Activated T-helper 9 cell treated with anti-CD3 and anti-CD28 coated beads, Interleukin-2, amount 50 U/mL, for 16 hours (primary cell): ENCODE measurements around the gene PDE6H.
A peak's percentile ranks its signal among the peaks of the same experiment; 100 is the strongest.

ENCODE experiments used
- DNase-seq: peaks from one replicate; pipeline ENCODE4 v3.0.0-alpha.2; 2020; ENCODE audit warnings: low read depth

The PDE6H gene

GRCh38 chr12:14951851-14952250 lies 21.0 kb upstream of the PDE6H start:
- no peak for DNase-seq

DNA sequence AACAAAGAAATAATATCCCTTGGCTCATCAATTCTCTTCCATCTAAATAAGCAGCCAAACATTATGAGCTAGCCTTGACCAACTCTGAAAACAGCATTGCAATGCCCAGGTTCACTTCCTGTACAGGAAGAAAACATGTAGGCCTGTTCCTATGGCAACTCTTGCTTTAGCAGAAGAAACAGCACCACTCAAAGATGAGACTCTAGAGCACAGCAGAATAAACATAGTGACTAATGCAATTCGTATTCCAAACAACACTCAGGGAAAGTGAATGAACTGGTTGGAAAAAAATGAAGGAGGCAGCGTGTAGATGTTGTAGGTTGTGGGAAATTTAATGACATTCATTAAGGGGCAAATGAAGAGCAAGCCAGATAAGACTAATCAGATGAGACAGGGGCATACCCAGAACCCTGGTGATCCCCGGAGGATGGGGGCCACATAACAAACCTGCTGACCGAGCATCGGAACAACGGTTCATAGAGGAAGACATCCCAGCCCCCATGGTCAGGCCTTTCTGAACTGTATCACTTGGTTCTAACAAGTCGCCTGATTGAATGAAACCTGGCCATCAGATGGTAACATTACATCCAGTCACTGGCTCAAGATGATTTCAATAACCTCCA lies 20.4 kb upstream of the PDE6H start:
- no peak for DNase-seq

GRCh38 chr12:14953752-14954151 lies 19.1 kb upstream of the PDE6H start:
- no peak for DNase-seq

- no peak for DNase-seq
These were observed 18.6 kb upstream of the PDE6H start for GRCh38 chr12:14954269-14954668.

GRCh38 chr12:14956024-14956891 lies 16.6 kb upstream of the PDE6H start:
- no peak for DNase-seq

DNA sequence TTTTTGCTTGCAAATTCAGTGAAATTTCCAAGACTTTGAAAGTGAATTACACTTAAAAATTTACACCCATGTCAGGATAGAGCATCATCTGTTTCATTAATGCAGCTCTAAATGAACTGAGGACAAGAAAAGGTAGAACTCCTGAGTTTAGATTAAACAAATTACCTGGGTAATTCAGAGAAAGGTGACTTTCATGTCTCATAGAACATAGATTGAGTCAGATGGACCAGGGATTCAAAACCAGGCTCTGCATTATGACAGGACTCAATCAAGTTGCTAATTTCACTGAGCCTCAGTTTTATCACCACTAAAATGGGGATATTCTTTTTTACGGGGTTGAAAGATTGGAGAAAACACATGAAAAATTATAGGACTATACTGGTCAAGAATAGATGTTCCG lies 15.9 kb upstream of the PDE6H start:
- no peak for DNase-seq

- DNase-seq: no peak
These were observed 15.2 kb upstream of the PDE6H start for GRCh38 chr12:14957551-14958168.

DNA sequence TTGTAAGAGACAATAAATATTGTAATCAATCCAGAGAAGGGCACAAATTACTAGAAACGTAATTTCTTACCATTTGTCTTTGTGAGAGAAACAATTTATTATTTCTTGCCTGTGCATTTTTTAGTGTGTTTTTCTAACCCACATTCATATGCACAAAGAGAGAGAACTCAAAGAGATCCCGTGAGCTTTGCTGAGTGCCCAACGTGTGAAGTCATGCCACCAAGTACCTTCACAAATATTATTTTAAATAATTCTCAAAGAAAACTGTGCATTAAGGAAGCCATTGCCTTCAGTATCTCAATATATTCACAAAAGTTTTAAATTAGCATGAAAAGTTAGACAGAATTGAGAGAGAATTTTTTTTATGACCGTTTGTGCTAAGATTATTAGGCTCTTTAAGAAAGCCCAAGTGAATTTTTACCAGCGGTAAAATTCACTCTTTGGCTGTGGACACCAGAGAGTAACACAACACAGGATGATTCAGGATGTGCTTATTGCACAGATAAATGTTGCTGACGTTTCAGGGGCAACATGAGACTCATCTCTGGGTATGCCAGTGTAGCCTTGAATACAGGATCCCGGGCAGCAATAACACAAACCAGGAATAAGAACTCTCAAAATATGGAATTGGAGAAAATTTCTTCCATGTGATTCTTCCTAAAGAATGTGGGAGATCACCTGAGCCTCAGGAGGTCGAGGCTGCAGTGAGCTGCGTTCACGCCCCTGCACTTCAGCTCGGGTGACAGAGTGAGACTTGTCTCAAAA lies 14.3 kb upstream of the PDE6H start:
- DNase-seq: no peak

- DNase-seq: no peak
These were observed 13.8 kb upstream of the PDE6H start for GRCh38 chr12:14959126-14959440.

DNA sequence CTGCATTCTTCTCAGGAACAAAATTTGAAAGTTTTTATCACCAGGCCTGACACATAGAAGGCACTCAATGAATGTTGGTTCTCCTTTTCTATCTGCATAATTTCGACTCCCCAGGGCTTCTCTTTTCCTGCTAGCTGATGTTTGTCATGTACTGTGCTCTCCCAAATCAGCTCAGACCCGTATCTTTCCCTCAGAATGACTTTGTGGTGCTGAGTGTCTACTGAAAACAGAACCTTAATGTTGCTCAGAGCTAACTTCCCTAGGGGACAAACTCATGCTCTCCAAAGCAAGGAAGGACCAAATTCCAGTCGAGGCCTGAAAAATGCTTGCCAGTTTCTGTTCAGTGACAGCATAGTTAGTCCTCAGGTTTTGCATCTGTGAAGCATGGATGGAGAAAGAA lies 13.4 kb upstream of the PDE6H start:
- no peak for DNase-seq

- no peak for DNase-seq
These were observed 12.8 kb upstream of the PDE6H start for GRCh38 chr12:14959916-14960496.

DNA sequence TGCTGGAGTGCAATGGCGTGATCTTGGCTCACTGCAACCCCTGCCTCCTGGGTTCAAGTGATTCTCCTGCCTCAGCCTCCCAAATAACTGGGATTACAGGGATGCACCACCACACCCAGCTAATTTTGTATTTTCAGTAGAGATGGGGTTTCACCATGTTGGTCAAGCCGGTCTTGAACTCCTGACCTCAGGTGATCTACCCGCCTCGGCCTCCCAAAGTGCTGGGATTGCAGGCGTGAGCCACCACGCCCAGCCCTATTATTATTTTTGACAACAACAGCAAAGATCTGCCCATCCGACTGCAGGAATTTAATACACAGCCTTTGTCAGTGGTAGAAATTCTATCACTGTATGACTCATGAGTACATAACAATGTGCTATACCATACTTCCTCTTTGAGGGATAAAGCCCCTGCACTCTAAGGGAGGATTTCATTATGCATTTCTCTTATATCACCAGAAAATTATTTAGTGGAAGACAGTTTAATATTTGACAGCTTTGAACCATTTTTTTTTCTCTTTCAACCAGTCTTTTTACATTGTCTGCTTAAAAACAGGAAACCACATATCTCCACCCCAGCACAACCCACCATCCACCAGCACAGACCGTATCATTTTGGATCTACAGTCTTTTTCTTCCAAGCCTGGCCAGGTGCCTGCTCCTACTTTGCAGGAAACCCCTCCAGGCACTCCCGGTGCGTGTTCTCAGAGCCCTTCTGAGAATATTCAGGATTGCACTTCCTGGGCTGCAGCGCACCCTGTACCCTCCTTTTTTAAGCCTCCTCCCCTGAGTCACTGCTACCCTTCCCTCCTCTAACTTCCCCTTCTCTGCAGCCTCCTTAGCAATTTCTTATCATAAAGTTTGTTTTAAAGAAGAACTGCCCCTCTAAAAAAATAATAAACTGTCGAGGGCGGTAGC lies 12.0 kb upstream of the PDE6H start:
- DNase-seq: no peak

GRCh38 chr12:14961466-14962152 lies 11.2 kb upstream of the PDE6H start, which contains the start of gene ARHGDIB:
Gene ARHGDIB (minus strand): TSS chr12:14961601. CDS start chr12:14950712, 10,889 bp downstream.
- DNase-seq: peak; percentile 52

- no peak for DNase-seq
These were observed 10.7 kb upstream of the PDE6H start for GRCh38 chr12:14962153-14962539.

DNA sequence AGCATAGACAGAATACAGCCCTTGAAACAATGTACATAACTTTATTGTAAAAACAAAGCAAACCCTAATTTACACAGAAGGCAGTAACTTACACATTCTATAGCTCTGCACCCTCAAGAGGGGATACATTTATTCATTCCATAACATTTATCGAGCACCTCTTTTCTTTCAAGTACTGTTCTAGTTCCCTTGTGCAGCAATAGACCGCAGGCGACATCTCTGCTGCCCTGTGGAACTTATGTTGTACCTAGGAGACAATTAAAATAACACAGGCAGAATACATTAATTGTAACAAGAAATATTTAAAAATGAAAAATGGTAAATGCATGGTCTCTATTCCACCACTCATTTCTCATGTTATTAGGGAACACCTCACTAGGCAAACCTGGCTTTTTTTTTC lies 10.0 kb upstream of the PDE6H start:
- no peak for DNase-seq

- no peak for DNase-seq
These were observed 9.3 kb upstream of the PDE6H start for GRCh38 chr12:14963520-14963919.

DNA sequence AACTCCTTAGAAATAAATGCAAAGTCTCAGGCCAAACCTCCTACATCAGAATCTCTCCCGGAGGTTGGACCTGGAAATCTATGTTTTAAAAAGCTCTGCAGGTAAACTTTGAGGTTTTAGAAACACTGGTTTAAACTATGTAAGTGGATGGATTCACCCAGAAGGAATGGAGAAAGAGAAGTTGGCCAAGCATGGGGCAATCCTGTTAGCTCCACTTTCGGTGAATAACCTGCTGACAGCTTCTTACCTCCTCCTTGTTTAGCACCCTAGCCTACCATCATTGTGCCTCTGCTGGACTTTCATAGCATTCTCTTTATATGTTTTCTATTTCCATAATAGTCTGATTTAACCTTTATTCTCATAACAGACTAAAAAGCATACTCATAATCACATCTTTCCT lies 8.4 kb upstream of the PDE6H start:
- DNase-seq: no peak

- DNase-seq: no peak
These were observed 7.6 kb upstream of the PDE6H start for GRCh38 chr12:14965221-14965620.

GRCh38 chr12:14968478-14968877 lies 4.4 kb upstream of the PDE6H start:
- DNase-seq: no peak

GRCh38 chr12:14970473-14970872 lies 2.4 kb upstream of the PDE6H start:
- DNase-seq: no peak

- no peak for DNase-seq
These were observed 1.8 kb downstream of the PDE6H start for GRCh38 chr12:14974633-14975032.
